ENCODE results near the gene KIT.

The KIT gene

GRCh38 chr4:54647070-54647469 lies 10.7 kb upstream of the KIT start:
- no peak for DNase-seq (ENCODE audit: low read depth in 1 of 2, low spot score in 1 of 2)
- TF ChIP-seq REST (IDR thresholded peaks at IDR 0.05; ENCODE audit: insufficient replicate concordance, low read depth) (no peak), POLR2AphosphoS5 (IDR thresholded peaks at IDR 0.05; ENCODE audit: low read depth) (no peak), SPI1 (IDR thresholded peaks at IDR 0.05; ENCODE audit: borderline replicate concordance, low read depth) (no peak), CTCF (IDR thresholded peaks at IDR 0.05; ENCODE audit: insufficient read depth, low read length) (no peak), GABPA (IDR thresholded peaks at IDR 0.05; ENCODE audit: low read depth) (no peak)
- no peak overlapping the region for H3K4me3 ChIP-seq (replicated peaks; ENCODE audit: insufficient read depth, low read length)
- H3K27me3 ChIP-seq (ENCODE audit: insufficient read depth, poor library complexity, severe bottlenecking), result no peaks in the 10 kb centered on the region
- no peak overlapping the region for H3K27ac ChIP-seq (replicated peaks)

GRCh38 chr4:54651050-54651449 lies 6.7 kb upstream of the KIT start:
- TF ChIP-seq REST (IDR thresholded peaks at IDR 0.05; ENCODE audit: insufficient replicate concordance, low read depth), result no peak
- peak; percentile 72 for TF ChIP-seq SPI1 (IDR thresholded peaks at IDR 0.05; ENCODE audit: borderline replicate concordance, low read depth)
- no peak for DNase-seq (ENCODE audit: low read depth in 1 of 2, low spot score in 1 of 2)
- Histone ChIP-seq H3K4me3 (replicated peaks; ENCODE audit: insufficient read depth, low read length) (no peak overlapping the region), H3K27me3 (ENCODE audit: insufficient read depth, poor library complexity, severe bottlenecking) (no peaks in the 10 kb centered on the region), H3K27ac (replicated peaks) (no peak overlapping the region)

GRCh38 chr4:54654753-54655152 lies 3.0 kb upstream of the KIT start:
- Histone ChIP-seq H3K4me3 (replicated peaks; ENCODE audit: insufficient read depth, low read length) (no peak overlapping the region), H3K27me3 (ENCODE audit: insufficient read depth, poor library complexity, severe bottlenecking) (peaks cover 7% of the 10 kb centered on the region), H3K27ac (replicated peaks) (no peak overlapping the region)
- no peak for DNase-seq (ENCODE audit: low read depth in 1 of 2, low spot score in 1 of 2)
- TF ChIP-seq POLR2AphosphoS5 (IDR thresholded peaks at IDR 0.05; ENCODE audit: low read depth) (no peak), CTCF (IDR thresholded peaks at IDR 0.05; ENCODE audit: insufficient read depth, low read length) (no peak), REST (IDR thresholded peaks at IDR 0.05; ENCODE audit: insufficient replicate concordance, low read depth) (no peak), GABPA (IDR thresholded peaks at IDR 0.05; ENCODE audit: low read depth) (no peak), SPI1 (IDR thresholded peaks at IDR 0.05; ENCODE audit: borderline replicate concordance, low read depth) (no peak)

- Histone ChIP-seq H3K27ac (replicated peaks) (no peak overlapping the region), H3K4me3 (replicated peaks; ENCODE audit: insufficient read depth, low read length) (no peak overlapping the region), H3K27me3 (ENCODE audit: insufficient read depth, poor library complexity, severe bottlenecking) (peaks cover 7% of the 10 kb centered on the region)
- no peak for DNase-seq (ENCODE audit: low read depth in 1 of 2, low spot score in 1 of 2)
- no peak for TF ChIP-seq CTCF (IDR thresholded peaks at IDR 0.05; ENCODE audit: insufficient read depth, low read length)
Observed at GRCh38 chr4:54657185-54657550, 589 bp upstream of the KIT start.

All from HL-60 (cell line).